Mucosa of gallbladder (tissue), 1 donor: ENCODE measurements around the gene PPP1R2. TPM values are rescaled to one million over a fixed set of nuclear protein-coding genes. Genes with fewer than 3 reads are reported as not detected.

Source experiments
- DNase-seq: peaks from one replicate; pipeline ENCODE4 v3.0.0-alpha.2; 2020; ENCODE audit warnings: low spot score
- total RNA-seq: library from RNA; stranded (reverse); gene quantifications from one replicate; pipeline ENCODE4 v1.2.1, GENCODE V29; 2021
- donor health status: DM: no; HTN: no; CAD: no.

PPP1R2 gene
- total RNA-seq, 1 donor from 2014 or later = 68.1 TPM

DNA sequence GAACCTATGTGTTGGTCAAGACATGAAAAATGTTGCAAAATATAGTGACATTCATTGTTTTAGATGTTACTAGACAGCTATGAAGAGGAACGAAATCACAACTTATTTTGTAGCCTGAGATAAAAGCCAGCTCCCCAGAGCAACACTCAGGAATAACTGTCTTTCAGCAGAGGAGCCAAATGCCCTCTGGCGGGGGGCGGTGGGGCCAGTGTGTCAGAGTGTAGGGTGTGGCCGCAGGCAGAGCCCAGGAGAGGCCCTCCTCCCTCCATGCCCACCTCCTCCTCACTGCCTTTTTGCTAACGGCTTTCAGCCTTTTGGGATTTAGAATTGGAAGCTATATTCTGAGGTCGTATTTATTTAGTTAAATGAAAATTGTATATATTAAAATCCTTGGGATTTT, 23.7 kb upstream of the PPP1R2 start:
- DNase-seq = no peak

DNA sequence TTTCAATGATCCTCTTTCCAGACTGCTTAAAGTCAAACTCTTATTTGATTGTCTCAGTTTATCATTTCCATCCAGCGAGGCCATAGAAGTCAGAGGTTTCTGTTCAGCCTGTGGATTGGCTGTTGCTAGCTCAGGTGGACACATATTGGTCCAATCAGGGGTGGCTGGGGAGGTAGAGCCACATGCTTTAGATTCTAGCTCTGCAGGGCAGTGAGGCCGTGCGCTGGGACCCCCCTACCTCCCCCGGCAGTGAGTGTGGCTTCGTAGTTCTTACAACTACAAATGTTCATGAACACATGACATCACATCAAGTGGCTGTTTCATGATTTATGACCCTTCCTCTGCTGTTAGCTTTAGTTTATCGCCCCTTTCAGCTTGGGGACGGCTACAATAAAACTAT, 22.6 kb upstream of the PPP1R2 start:
- DNase-seq = no peak

GRCh38 chr3:195563317-195563716, 20.2 kb upstream of the PPP1R2 start:
- no peak for DNase-seq

DNA sequence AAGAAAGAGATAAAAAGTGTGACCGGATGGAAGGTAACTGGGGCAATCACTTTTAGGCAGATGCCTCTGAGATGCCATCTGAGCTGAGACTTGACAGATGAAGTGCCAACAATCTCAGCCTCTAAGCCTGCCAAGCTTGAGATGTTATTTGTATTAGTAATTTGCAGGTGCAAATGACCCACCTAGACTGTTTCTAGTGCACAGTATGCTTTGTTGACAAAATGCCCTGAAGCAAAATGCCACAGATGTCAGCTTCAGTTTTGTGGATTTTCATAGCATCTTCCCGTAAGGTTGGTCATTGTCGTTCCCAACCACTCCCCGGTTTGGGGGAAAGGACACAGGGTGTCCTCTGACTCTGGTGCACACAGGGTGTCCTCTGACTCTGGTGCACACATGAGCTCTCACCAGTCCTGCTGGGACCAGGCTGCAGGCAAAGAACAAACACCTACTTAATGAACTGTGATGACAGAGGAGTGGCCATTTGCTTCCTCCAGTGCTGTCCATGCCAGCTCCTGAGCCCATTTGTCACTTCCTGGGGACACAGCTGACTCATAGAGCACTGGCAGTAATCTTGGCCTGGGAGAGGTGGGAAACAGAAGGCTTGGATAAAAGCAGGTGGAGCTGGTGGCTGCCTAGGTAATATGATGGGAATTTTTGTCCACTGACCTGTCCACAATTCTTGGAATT, 16.7 kb upstream of the PPP1R2 start:
- peak; percentile 35 for DNase-seq

- peak; percentile 75 for DNase-seq
These were observed 15.5 kb upstream of the PPP1R2 start for GRCh38 chr3:195558602-195559001.

DNA sequence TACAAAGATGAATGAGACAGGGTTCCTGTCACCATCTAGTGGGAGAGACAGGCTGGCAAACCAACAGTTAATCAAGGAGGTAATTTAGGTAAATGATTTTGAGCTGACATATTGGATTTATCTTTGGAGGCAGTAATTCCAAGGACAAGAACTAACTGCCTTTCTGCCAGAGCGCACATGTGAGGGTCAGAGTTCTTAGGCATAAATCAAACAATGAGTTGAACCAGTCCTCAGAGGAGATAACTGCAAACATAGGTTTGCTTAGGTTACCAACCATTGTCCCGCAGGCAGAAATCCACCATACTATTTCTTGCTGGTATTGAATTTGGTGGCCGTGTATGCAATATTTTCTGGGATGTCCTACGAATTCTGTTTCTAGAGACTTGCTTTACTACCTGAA, 14.2 kb upstream of the PPP1R2 start:
- peak; percentile 39 for DNase-seq

GRCh38 chr3:195556390-195556789, 13.3 kb upstream of the PPP1R2 start:
- DNase-seq = no peak

DNA sequence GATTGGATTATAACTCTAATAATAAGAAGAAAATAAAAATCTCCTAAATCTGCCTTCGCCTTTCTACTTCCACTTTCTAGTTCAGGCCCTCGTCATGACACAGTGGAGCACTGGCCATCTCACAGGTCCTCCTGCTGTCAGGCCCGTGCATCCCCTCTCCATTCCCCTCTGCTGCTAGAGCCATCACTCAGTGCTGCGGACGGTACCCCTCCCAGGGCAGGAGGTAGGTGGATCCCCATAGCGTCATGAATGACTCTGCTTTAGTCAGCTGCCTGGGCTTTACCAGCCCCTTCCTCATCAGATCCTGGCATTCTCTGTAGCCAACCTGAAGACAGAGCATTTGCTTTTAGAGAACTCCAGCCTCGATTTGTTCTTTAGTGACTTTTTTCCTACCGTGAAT, 12.0 kb upstream of the PPP1R2 start:
- DNase-seq = no peak

- DNase-seq = no peak
These were observed 11.3 kb upstream of the PPP1R2 start for GRCh38 chr3:195554458-195554857.

- no peak for DNase-seq
These were observed 10.1 kb upstream of the PPP1R2 start for GRCh38 chr3:195553268-195553667.

GRCh38 chr3:195551381-195551978, 8.4 kb upstream of the PPP1R2 start:
- no peak for DNase-seq

DNA sequence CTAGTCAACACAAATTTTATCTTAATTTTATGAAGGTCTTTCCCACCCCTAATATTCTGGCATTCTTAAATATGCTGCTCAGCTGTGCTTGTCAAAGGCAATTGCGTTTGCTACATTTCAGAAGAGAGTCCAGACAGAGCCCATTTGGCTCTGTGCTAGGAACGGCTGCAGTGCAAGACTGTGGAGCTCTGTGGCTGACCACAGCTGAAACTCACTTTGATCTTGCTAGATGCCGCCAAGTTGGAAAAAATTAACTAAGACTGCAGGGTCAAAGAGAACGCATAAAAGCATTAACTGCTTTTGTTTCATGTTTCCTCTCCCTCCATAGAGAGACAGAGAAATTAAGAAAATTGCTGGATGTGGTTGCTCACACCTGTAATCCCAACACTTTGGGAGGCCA, 7.6 kb upstream of the PPP1R2 start:
- peak; percentile 23 for DNase-seq

DNA sequence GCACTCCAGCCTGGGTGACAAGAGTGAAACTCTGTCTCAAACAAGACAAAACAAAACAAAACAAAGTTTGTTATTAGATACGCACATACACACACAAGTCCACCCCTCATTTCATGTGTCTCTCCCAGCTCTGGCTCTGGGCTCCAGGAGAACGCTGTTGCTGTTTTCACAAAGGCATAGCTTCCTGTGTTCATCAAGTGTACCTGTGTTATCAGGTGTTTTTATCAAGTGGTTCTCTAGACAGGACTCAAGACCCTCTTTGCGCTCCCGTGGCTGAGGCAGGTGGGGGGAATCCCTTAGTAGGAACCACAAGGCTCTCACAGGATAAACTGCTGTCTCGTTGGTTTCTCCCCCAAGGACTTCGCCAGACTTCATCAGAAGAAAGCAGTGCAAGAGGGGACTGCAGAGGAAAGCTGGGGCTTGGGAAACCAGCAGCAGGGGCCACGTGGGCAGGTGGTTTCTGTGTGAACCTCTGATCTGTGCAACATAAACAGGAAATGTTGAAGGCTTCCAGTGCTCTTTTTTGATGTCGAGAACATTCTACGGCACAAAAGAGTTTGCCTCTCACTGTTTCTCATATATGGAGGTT, 6.9 kb upstream of the PPP1R2 start:
- DNase-seq = peak; percentile 20

DNA sequence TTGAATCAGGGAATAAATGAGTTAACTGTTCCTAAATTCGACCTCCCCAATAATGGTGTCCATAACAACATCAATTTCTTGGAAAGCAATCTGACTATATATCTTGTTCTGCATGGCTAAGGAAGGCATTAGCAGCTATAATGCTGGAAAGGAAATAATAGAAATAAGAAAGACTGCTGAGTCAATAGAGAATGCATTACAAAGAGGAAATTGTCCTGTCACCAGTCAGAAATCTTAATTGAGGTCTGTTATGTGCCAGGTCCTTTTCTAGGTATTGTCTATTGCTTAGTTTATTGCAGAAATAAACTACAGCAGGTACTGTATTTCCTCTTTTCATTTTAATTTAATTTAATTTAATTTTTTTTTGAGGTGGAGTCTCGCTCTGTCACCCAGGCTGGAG, 5.9 kb upstream of the PPP1R2 start:
- DNase-seq = no peak

DNA sequence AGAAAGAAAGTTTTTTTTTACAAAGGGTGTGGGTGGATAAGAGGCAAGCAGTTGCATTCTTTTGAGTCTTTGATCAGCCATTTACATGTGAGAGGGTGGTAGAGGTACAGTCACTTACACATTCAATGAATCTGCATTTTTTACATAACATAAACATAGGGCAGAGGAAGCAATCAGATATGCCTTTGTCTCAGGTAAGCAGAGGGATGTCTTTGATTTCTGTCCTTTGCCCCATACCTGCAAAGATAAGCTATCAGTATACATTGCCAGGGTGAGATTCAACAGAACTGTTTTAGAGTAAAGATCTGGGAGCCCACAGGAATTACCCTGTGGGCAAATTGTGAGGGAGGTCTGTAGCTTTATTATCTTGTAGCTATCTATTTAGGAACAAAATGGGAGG, 5.4 kb upstream of the PPP1R2 start:
- DNase-seq = no peak

DNA sequence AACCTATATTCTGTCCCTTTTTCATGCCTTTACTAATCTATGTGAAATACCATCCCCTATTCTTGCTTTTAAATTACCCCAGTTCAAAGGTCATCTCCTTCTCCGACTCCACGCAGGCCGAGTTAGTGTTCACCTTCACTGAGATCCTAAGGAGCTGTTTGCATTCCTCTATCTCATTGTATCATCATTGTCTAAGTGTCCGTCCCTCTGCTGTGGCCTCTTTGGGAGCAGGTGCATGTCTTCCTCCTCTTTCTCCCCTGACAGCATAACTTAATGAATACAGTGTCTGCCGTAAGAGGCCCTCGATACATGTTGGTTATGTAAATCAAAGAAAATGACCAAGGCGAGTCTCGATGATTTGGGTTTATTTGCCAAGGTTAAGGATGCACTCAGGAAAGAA, 4.9 kb upstream of the PPP1R2 start:
- DNase-seq = no peak

DNA sequence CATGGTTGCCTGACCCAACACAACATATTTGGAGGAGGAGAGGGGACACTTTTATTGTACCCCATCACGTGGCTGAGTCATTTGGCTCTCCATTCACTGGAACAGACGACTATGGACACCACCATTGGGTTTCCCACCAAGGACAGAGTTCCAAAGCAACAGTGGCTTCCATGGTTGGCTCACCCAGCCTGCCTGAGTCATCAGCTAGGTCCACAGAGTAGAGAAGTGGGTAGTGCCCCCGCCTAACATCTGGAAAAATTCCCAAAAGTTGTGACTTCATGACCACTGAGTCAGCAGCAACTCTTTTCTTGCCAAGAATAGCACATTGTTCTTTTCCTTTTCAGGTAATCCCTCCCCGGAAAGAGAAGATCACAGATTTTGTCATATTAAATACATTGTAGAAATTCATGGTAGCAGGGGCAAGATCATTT, 3.0 kb upstream of the PPP1R2 start:
- DNase-seq = peak; percentile 53

DNA sequence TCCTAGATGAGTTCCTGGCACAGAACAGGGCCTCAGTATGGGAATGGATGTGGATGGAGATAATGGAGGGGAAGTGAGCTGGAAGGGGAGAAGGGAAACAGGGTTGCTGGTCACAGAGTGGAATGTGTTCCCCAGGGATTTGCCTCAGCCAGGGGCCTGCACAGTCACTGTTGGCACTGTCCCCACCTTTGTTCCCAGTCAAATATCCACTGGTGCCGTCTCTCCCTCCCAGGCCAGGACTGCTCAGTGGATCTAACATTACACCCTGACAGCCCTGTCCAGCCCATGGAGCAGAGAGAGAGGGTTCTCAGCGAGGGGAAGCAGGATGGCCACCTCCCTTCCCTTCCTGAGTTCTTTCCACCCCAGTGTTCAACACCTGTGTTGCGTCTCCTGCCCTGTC, 1.5 kb upstream of the PPP1R2 start:
- DNase-seq = no peak

DNA sequence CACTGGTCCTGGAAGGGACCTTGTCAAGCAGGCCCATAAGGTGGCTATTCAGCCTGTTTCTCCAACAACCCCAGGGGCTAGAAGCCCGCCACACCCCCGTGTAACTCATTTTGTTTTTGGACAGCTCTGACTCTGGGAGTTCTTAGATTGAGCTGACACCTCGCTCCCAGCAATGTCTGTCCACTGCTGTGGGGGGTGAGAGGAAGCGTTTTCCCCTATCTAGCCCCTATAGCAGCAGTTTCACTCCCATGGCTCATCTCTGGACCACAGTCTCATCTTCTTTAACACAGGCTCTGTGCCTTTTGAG, 1.1 kb upstream of the PPP1R2 start:
- DNase-seq = no peak

- DNase-seq = no peak
These were observed 540 bp upstream of the PPP1R2 start for GRCh38 chr3:195543500-195544229.

- no peak for DNase-seq
These were observed 818 bp downstream of the PPP1R2 start for GRCh38 chr3:195542316-195542697.

DNA sequence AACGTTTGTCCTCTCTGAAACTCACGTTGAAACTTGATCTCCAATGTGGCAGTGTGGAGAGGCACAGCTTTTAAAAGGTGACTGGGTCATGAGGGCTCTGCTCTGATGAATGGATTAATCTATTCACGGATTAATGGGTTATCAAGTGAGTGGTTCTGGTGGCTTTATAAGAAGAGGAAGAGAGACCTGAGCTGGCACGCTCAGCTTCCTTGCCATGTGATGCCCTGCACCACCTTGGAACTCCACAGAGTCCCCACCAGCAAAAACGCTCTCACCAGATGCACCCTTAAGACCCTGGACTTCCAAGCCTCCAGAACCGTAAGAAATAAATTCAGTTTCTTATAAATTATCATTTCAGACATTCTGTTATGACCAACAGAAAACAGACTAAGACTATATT, 2.6 kb downstream of the PPP1R2 start:
- DNase-seq = no peak

- DNase-seq = no peak
These were observed 3.1 kb downstream of the PPP1R2 start for GRCh38 chr3:195540027-195540426.
